Neural crest cell (in vitro differentiated cells): ENCODE data around the gene BMPER. TPM values are rescaled to one million over a fixed set of nuclear protein-coding genes. Genes with fewer than 3 reads are reported as not detected.

Experiments used
- DNase-seq: peaks from one replicate; pipeline ENCODE4 v3.0.0; 2021; ENCODE audit warnings: low read depth, mixed read lengths, low spot score
- H3K27ac Mint-ChIP-seq: one replicate; pipeline ENCODE4 v1.8.0; 2021; ENCODE audit warnings: mild to moderate bottlenecking, mixed read lengths; ENCODE audit not compliant: unreplicated experiment
- H3K27me3 Mint-ChIP-seq: 2 replicates; pipeline ENCODE4 v1.8.0; 2021; ENCODE audit warnings: low read depth, mild to moderate bottlenecking, mixed read lengths
- H3K36me3 Mint-ChIP-seq: 2 replicates; pipeline ENCODE4 v1.8.0; 2021; ENCODE audit warnings: low read depth, mild to moderate bottlenecking, mixed read lengths
- H3K4me1 Mint-ChIP-seq: 2 replicates; pipeline ENCODE4 v1.8.0; 2021; ENCODE audit warnings: mixed read lengths
- H3K4me3 Mint-ChIP-seq: one replicate; pipeline ENCODE4 v1.8.0; 2021; ENCODE audit warnings: mild to moderate bottlenecking, mixed read lengths
- H3K9me3 Mint-ChIP-seq: 2 replicates; pipeline ENCODE4 v1.8.0; 2021; ENCODE audit warnings: mixed read lengths
- total RNA-seq: library from RNA; stranded (reverse); gene quantifications from 2 replicates; pipeline ENCODE4 v1.2.1, GENCODE V29; 2021
- TF ChIP-seq, protein P1 (sequence below): fragments of 200-600 bp; sonication (generic); conservative IDR thresholded peaks from 2 replicates; pipeline ENCODE4 v1.5.0; 2021; ENCODE audit warnings: antibody characterized with exemption, mild to moderate bottlenecking

BMPER gene
- total RNA-seq, 1 donor from 2014 or later: not detected

DNA sequence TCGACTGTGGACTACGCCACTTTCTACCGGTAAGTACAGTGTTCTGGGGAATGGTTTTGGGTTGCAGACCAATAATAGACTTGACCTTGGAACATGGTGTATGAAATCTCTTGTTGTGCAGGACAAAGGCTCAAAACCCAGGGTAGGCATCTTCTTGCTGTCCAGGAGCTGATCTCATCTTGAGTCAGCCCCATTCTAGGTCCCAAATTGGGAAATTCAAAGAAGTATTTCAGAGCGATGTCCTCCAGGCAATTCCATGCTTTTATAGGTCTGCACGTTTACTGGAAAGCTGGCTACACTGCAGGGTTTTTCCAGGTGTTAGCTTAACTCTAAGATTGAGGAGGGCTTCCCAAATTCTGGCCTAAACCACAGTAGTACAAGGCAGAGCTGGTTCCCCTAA, 180.7 kb downstream of the BMPER start:
- H3K9me3 Mint-ChIP-seq: peaks cover 2% of the 10 kb centered on the region
- TF ChIP-seq, protein P1, sequence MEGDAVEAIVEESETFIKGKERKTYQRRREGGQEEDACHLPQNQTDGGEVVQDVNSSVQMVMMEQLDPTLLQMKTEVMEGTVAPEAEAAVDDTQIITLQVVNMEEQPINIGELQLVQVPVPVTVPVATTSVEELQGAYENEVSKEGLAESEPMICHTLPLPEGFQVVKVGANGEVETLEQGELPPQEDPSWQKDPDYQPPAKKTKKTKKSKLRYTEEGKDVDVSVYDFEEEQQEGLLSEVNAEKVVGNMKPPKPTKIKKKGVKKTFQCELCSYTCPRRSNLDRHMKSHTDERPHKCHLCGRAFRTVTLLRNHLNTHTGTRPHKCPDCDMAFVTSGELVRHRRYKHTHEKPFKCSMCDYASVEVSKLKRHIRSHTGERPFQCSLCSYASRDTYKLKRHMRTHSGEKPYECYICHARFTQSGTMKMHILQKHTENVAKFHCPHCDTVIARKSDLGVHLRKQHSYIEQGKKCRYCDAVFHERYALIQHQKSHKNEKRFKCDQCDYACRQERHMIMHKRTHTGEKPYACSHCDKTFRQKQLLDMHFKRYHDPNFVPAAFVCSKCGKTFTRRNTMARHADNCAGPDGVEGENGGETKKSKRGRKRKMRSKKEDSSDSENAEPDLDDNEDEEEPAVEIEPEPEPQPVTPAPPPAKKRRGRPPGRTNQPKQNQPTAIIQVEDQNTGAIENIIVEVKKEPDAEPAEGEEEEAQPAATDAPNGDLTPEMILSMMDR: no peak
- H3K4me3 Mint-ChIP-seq: no peak overlapping the region
- no peaks in the 10 kb centered on the region for H3K36me3 Mint-ChIP-seq
- H3K4me1 Mint-ChIP-seq: no peaks in the 10 kb centered on the region
- H3K27me3 Mint-ChIP-seq: no peaks in the 10 kb centered on the region
- no peak overlapping the region for H3K27ac Mint-ChIP-seq
- DNase-seq: no peak

DNA sequence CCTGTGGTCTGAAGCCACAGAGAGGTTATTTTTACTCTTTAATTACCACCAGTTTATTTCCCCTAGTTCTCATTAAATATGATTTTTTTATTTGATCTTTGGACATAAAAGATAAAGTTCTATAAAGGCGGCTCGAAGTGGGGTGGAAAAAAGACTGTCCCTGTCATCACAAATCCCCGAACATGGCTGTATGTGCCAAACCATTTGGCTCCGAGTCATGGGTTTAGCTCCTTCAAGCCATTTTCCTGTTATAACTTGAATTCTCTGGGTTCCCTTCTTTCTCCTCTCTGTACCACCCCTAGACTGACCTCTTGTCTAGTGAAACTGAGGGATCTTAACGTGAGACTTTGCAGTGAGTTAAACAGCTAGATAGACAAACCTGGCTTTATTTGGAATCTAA, 181.6 kb downstream of the BMPER start:
- peaks cover 2% of the 10 kb centered on the region for H3K9me3 Mint-ChIP-seq
- DNase-seq: no peak
- H3K4me3 Mint-ChIP-seq: no peak overlapping the region
- no peak overlapping the region for H3K27ac Mint-ChIP-seq
- TF ChIP-seq, protein P1: no peak
- H3K4me1 Mint-ChIP-seq: no peaks in the 10 kb centered on the region
- H3K36me3 Mint-ChIP-seq: no peaks in the 10 kb centered on the region
- H3K27me3 Mint-ChIP-seq: no peaks in the 10 kb centered on the region

- H3K27ac Mint-ChIP-seq: no peak overlapping the region
- DNase-seq: peak; percentile 28
- no peaks in the 10 kb centered on the region for H3K36me3 Mint-ChIP-seq
- no peak overlapping the region for H3K4me3 Mint-ChIP-seq
- TF ChIP-seq, protein P1: peak; percentile 59
- H3K4me1 Mint-ChIP-seq: no peaks in the 10 kb centered on the region
- peaks cover 2% of the 10 kb centered on the region for H3K9me3 Mint-ChIP-seq
- H3K27me3 Mint-ChIP-seq: no peaks in the 10 kb centered on the region
These were observed 182.9 kb downstream of the BMPER start for GRCh38 chr7:34087892-34088891.

DNA sequence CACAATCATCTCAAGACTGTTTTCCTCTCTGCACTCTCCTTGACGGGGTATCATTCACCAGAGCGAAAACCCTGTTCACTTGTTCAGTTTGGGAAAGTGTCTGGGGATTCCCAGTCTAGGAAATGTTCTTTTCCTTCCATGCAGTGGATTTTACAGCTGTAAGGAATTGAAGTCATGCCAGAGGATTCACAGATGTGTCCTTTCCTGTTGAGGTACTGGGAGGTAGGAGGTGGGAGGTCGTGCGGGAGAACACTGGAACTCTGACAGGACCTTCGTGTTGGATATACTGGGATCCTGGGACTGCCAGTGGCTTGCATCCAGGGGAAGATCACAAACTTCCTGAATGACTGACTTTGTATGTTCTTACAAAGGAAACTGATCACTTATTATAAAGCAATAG, 185.5 kb downstream of the BMPER start:
- Mint-ChIP-seq H3K27ac (no peak overlapping the region), H3K36me3 (no peaks in the 10 kb centered on the region), H3K4me3 (no peak overlapping the region), H3K4me1 (no peaks in the 10 kb centered on the region), H3K27me3 (no peaks in the 10 kb centered on the region), H3K9me3 (peaks cover 4% of the 10 kb centered on the region)
- no peak for DNase-seq
- TF ChIP-seq, protein P1: no peak

DNA sequence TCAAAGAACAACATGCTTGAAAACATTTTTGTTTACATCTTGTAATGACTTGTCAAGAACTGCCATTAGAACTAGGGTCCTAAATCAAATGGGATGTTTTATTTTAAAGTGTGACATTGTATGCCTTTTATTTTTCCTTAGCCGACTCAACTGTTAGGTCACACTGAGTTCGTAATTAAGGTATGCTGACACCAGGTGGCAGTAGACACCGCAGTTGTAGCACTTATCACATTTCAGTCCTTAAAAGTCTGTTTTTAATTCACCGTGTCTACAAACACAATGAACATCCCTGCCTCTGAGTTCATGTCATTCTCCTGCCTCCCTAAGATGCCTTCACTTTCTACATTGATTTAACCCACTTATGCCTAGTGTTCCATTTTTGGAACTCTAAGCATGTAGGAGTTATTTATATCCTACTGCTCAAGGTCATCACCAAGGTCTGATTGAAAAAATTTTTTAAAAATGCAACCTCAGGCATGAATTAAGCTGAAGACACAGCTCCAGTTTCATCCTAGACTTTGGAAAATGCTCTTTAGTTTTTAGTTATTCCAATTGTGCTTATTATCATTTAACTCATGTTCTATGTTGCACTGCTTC, 186.1 kb downstream of the BMPER start:
- H3K4me3 Mint-ChIP-seq: no peak overlapping the region
- no peak overlapping the region for H3K27ac Mint-ChIP-seq
- H3K9me3 Mint-ChIP-seq: peaks cover 4% of the 10 kb centered on the region
- TF ChIP-seq, protein P1: peak; percentile 70
- H3K36me3 Mint-ChIP-seq: no peaks in the 10 kb centered on the region
- no peaks in the 10 kb centered on the region for H3K4me1 Mint-ChIP-seq
- DNase-seq: no peak
- H3K27me3 Mint-ChIP-seq: no peaks in the 10 kb centered on the region
